ENCODE data around the gene ELOVL1.

DNA sequence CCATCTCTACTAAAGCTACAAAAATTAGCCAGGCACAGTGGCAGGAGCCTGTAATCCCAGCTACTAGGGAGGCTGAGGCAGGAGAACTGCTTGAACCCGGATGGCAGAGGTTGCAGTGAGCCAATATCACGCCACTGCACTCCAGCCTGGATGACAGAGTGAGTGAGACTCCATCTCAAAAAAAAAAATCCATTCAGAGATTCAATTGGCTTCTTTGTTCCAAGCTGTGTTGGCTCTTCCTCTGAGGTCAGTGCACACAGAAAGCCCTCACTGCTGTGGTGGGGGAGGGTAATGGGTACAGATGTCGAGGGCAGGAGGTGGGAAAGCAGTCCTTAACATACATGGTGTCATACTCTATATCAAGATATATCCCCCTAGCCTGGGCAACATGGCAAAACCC is 52.3 kb downstream of the ELOVL1 start:
- TF ChIP-seq POLR2A (IDR thresholded peaks at IDR 0.05; ENCODE audit: insufficient read depth in 1 of 2, low read depth in 2 of 2, low read length in 2 of 2): no peak
- TF ChIP-seq SUZ12 (IDR thresholded peaks at IDR 0.05; ENCODE audit: low read depth, low read length): no peak
- no peak for TF ChIP-seq KDM5B (CRISPR knock-in tag; IDR thresholded peaks at IDR 0.05; ENCODE audit: borderline replicate concordance)
- TF ChIP-seq, protein P1, sequence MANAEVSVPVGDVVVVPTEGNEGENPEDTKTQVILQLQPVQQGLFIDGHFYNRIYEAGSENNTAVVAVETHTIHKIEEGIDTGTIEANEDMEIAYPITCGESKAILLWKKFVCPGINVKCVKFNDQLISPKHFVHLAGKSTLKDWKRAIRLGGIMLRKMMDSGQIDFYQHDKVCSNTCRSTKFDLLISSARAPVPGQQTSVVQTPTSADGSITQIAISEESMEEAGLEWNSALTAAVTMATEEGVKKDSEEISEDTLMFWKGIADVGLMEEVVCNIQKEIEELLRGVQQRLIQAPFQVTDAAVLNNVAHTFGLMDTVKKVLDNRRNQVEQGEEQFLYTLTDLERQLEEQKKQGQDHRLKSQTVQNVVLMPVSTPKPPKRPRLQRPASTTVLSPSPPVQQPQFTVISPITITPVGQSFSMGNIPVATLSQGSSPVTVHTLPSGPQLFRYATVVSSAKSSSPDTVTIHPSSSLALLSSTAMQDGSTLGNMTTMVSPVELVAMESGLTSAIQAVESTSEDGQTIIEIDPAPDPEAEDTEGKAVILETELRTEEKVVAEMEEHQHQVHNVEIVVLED (CRISPR knock-in tag; IDR thresholded peaks at IDR 0.05; ENCODE audit: borderline replicate concordance): no peak
- no peak for TF ChIP-seq ZFP41 (CRISPR knock-in tag; IDR thresholded peaks at IDR 0.05; ENCODE audit: borderline replicate concordance)
- TF ChIP-seq, protein P2, sequence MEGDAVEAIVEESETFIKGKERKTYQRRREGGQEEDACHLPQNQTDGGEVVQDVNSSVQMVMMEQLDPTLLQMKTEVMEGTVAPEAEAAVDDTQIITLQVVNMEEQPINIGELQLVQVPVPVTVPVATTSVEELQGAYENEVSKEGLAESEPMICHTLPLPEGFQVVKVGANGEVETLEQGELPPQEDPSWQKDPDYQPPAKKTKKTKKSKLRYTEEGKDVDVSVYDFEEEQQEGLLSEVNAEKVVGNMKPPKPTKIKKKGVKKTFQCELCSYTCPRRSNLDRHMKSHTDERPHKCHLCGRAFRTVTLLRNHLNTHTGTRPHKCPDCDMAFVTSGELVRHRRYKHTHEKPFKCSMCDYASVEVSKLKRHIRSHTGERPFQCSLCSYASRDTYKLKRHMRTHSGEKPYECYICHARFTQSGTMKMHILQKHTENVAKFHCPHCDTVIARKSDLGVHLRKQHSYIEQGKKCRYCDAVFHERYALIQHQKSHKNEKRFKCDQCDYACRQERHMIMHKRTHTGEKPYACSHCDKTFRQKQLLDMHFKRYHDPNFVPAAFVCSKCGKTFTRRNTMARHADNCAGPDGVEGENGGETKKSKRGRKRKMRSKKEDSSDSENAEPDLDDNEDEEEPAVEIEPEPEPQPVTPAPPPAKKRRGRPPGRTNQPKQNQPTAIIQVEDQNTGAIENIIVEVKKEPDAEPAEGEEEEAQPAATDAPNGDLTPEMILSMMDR (CRISPR knock-in tag; IDR thresholded peaks at IDR 0.05): no peak
- TF ChIP-seq ZNF292 (CRISPR knock-in tag; IDR thresholded peaks at IDR 0.05; ENCODE audit: borderline replicate concordance, low read depth): no peak
